Head of caudate nucleus (tissue), 42 donors: ENCODE measurements around the gene GPAT3.
"Not testable (repeated sequence)": the region's sequence is repeated elsewhere in the genome, so short reads cannot be mapped to it uniquely, and the experiment has no call there.

Source experiments
- DNase-seq, 42 donors: peaks; one replicate each; pipeline versions ENCODE4 v3.0.0 to v3.0.0-alpha.2; 2020 to 2021; ENCODE audit warnings: mixed read lengths in 7 of 42
- intact Hi-C: fragments of 100-400 bp; cut with DNase I; formaldehyde crosslinking; loops from one replicate; pipeline ENCODE4 v1.15.0; 2022

GPAT3 gene

GRCh38 chr4:83535520-83536361, at the start of gene GPAT3:
Gene GPAT3 (plus strand): TSS chr4:83536108. CDS start chr4:83536623, 515 bp downstream.
- peak; percentile 16 to 91 (median 73) for DNase-seq
- intact Hi-C loops: no loop called here

- intact Hi-C loops: loop anchor here (5.0 kb wide), 1 partner anchor 151 kb away; no protein-coding TSS in a partner anchor
- DNase-seq: no peak
Observed at GRCh38 chr4:83486457-83487129, 49.3 kb upstream of the GPAT3 start.

GRCh38 chr4:83489711-83490326, 46.1 kb upstream of the GPAT3 start:
- no peak for DNase-seq
- intact Hi-C loops: loop anchor here (5.0 kb wide), 1 partner anchor 147 kb away; no protein-coding TSS in a partner anchor

GRCh38 chr4:83490876-83491450, 44.9 kb upstream of the GPAT3 start:
- intact Hi-C loops: no loop called here
- no peak for DNase-seq

GRCh38 chr4:83496085-83496917, 39.6 kb upstream of the GPAT3 start:
- intact Hi-C loops, DNase-seq: not testable (repeated sequence)

- intact Hi-C loops: no loop called here
- DNase-seq: no peak
Observed at GRCh38 chr4:83498187-83498586, 37.7 kb upstream of the GPAT3 start.

GRCh38 chr4:83501671-83502070, 34.2 kb upstream of the GPAT3 start:
- intact Hi-C loops, DNase-seq: not testable (repeated sequence)

- DNase-seq: no peak
Observed at GRCh38 chr4:83503974-83504373, 31.9 kb upstream of the GPAT3 start.

GRCh38 chr4:83504503-83504902, 31.4 kb upstream of the GPAT3 start:
- no peak for DNase-seq
- intact Hi-C loops: no loop called here

More at GRCh38 chr4:83503974-83504373, 31.9 kb upstream of the GPAT3 start:
- intact Hi-C loops: no loop called here

- intact Hi-C loops: no loop called here
- no peak for DNase-seq
Observed at GRCh38 chr4:83504996-83505395, 30.9 kb upstream of the GPAT3 start.

GRCh38 chr4:83509156-83509585, 26.7 kb upstream of the GPAT3 start:
- peak in 21 of 42 donors; percentile 10 to 72 (median 34) for DNase-seq
- intact Hi-C loops: not testable (repeated sequence)

- DNase-seq: no peak
- intact Hi-C loops: no loop called here
Observed at GRCh38 chr4:83510442-83510841, 25.5 kb upstream of the GPAT3 start.

- intact Hi-C loops: no loop called here
Observed at GRCh38 chr4:83516042-83516772, 19.7 kb upstream of the GPAT3 start.

GRCh38 chr4:83522239-83522638, 13.7 kb upstream of the GPAT3 start:
- no peak for DNase-seq
- intact Hi-C loops: no loop called here

More at GRCh38 chr4:83516042-83516772, 19.7 kb upstream of the GPAT3 start:
- no peak for DNase-seq

GRCh38 chr4:83527671-83528070, 8.2 kb upstream of the GPAT3 start:
- intact Hi-C loops: no loop called here
- no peak for DNase-seq

GRCh38 chr4:83536362-83537272, 709 bp downstream of the GPAT3 start:
- DNase-seq: peak in 16 of 42 donors; percentile 3 to 48 (median 16)
- intact Hi-C loops: no loop called here

GRCh38 chr4:83542225-83542624, 6.3 kb downstream of the GPAT3 start:
- intact Hi-C loops: no loop called here

More at GRCh38 chr4:83542225-83542624, 6.3 kb downstream of the GPAT3 start:
- DNase-seq: no peak
